ENCODE data around the gene AMMECR1L. TPM values are rescaled to one million over a fixed set of nuclear protein-coding genes. Genes with fewer than 3 reads are reported as not detected.

The AMMECR1L gene
- total and polyA plus RNA-seq, 2 of the 13 experiments (the other 11 are each of a cell fraction or from before 2014, with no cell fraction given) = 9.1 to 14.2 TPM

DNA sequence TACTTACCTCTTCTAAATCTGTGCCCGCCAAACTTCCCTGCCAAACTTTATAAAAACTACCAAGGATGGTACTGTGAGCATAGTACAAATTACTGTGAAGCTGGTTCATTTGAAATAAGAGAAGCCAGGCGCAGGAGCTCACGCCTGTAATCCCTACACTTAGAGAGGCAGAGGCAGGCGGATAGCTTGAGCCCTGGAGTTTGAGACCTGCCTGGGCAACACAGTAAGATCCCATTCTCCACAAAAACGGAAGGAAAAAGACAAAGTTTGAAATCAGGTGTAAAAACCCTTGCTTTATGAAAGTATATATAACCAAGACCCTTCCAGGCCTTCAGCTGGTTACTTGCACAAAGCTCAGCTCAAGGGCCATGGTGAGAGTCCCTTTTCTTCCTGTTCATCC is 5.9 kb downstream of the AMMECR1L start:
- peaks cover 4% of the 10 kb centered on the region; the same call in 1 of the 2 replicates for H4K20me1 ChIP-seq (ENCODE audit: insufficient read depth, low read length)
- CTCF ChIA-PET (ENCODE audit: low intra/inter-chr PET ratio, low total read pairs) = no interaction called here
- H3K9ac ChIP-seq (ENCODE audit: insufficient read depth, low read depth, low read length) = no peak overlapping the region
- ATAC-seq = no peak
- no peak overlapping the region for H2AFZ ChIP-seq (ENCODE audit: low read length)
- intact Hi-C loops (cut with micrococcal nuclease; ENCODE audit: unreplicated experiment) = loop anchor here (10.0 kb wide), 1 partner anchor 95 kb away; no protein-coding TSS in a partner anchor
- H3K27ac ChIP-seq (ENCODE audit: extremely low read length, insufficient read depth, low read length) = no peak overlapping the region
- no peak for DNase-seq (ENCODE audit: low spot score)
- peaks cover 35% of the 10 kb centered on the region for H3K4me1 ChIP-seq (ENCODE audit: insufficient read depth, low read length)
- H3K4me3 ChIP-seq (replicated peaks in 1 of 3; ENCODE audit: insufficient read depth in 1 of 3, low read depth in 2 of 3, low read length in 3 of 3) = no peak overlapping the region
- POLR2A ChIA-PET = no interaction called here
- no peak overlapping the region for H3K4me2 ChIP-seq (ENCODE audit: low read depth, low read length)
- no peak for FAIRE-seq
- no TSS peak for BruUV-seq (replicated peaks)
- 97% methylated on average over 5 of the region's 5 CpGs for WGBS (ENCODE audit: low lambda C conversion rate)
- H3K79me2 ChIP-seq (ENCODE audit: insufficient read depth, low read length) = peaks cover 88% of the 10 kb centered on the region
- H3K27me3 ChIP-seq (ENCODE audit: control insufficient read depth in 1 of 2, insufficient read depth in 2 of 2, low read length in 2 of 2) = no peaks in the 10 kb centered on the region; a peak in 1 of 5 replicates
- peaks cover 6 to 46% of the 10 kb centered on the region in 2 experiments for H3K36me3 ChIP-seq (replicated peaks in 1 of 2; ENCODE audit: control insufficient read depth in 1 of 2, insufficient read depth in 2 of 2, low read length in 2 of 2)
- H3K9me3 ChIP-seq (ENCODE audit: low read length) = no peaks in the 10 kb centered on the region
- TF ChIP-seq, protein P1, sequence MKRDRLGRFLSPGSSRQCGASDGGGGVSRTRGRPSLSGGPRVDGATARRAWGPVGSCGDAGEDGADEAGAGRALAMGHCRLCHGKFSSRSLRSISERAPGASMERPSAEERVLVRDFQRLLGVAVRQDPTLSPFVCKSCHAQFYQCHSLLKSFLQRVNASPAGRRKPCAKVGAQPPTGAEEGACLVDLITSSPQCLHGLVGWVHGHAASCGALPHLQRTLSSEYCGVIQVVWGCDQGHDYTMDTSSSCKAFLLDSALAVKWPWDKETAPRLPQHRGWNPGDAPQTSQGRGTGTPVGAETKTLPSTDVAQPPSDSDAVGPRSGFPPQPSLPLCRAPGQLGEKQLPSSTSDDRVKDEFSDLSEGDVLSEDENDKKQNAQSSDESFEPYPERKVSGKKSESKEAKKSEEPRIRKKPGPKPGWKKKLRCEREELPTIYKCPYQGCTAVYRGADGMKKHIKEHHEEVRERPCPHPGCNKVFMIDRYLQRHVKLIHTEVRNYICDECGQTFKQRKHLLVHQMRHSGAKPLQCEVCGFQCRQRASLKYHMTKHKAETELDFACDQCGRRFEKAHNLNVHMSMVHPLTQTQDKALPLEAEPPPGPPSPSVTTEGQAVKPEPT (CRISPR knock-in tag; IDR thresholded peaks at IDR 0.05; ENCODE audit: low read depth) = no peak
- no peak for TF ChIP-seq ZNF724P (CRISPR knock-in tag; IDR thresholded peaks at IDR 0.05; ENCODE audit: borderline replicate concordance)
- no peak for TF ChIP-seq SRSF4 (IDR thresholded peaks at IDR 0.05; ENCODE audit: low read depth, low read length, poor library complexity, severe bottlenecking)
- 0 out of 2 replicates have a peak, but pooled peaks have one; percentile 54 for TF ChIP-seq ZNF121 (CRISPR knock-in tag; IDR thresholded peaks at IDR 0.05)
- in situ Hi-C loops (cut with HindIII; ENCODE audit: extremely low pct_ligation_motif_present, low pct_unique_long_range_greater_than_20kb) = no loop called here

DNA sequence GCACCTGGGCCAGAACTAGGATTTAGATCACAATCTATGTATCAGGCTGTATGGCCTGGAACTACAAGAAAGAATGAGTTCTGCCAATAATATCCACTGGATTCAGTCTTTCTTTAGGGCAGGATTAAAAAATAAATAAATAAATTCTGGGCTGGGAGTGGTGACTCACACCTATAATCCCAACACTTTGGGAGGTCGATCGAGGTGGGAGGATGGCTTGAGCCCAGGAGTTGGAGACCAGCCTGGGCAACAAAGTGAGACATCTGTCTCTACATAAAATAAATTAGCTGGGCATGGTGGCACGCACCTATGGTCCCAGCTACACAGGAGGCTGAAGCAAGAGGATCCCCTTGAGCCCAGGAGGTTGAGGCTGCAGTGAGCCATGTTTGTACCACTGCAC is 8.1 kb downstream of the AMMECR1L start:
- POLR2A ChIA-PET = no interaction called here
- Histone ChIP-seq H3K27me3 (ENCODE audit: control insufficient read depth in 1 of 2, insufficient read depth in 2 of 2, low read length in 2 of 2) (no peaks in the 10 kb centered on the region), H3K4me3 (replicated peaks in 1 of 3; ENCODE audit: insufficient read depth in 1 of 3, low read depth in 2 of 3, low read length in 3 of 3) (no peak overlapping the region), H3K27ac (ENCODE audit: extremely low read length, insufficient read depth, low read length) (no peak overlapping the region), H2AFZ (ENCODE audit: low read length) (no peak overlapping the region), H3K9me3 (ENCODE audit: low read length) (no peaks in the 10 kb centered on the region), H4K20me1 (ENCODE audit: insufficient read depth, low read length) (peaks cover 9% of the 10 kb centered on the region; the same call in 1 of the 2 replicates), H3K4me2 (ENCODE audit: low read depth, low read length) (no peak overlapping the region), H3K9ac (ENCODE audit: insufficient read depth, low read depth, low read length) (no peak overlapping the region), H3K79me2 (ENCODE audit: insufficient read depth, low read length) (peaks cover 81% of the 10 kb centered on the region), H3K36me3 (replicated peaks in 1 of 2; ENCODE audit: control insufficient read depth in 1 of 2, insufficient read depth in 2 of 2, low read length in 2 of 2) (peaks cover 18 to 58% of the 10 kb centered on the region in 2 experiments), H3K4me1 (ENCODE audit: insufficient read depth, low read length) (peaks cover 27% of the 10 kb centered on the region)
- DNase-seq (ENCODE audit: low spot score) (no peak), ATAC-seq (no peak), FAIRE-seq (no peak)
- in situ Hi-C loops (cut with HindIII; ENCODE audit: extremely low pct_ligation_motif_present, low pct_unique_long_range_greater_than_20kb) (no loop called here), intact Hi-C loops (cut with micrococcal nuclease; ENCODE audit: unreplicated experiment) (no loop called here)
- BruUV-seq (replicated peaks) = no TSS peak
- 90% methylated on average over 3 of the region's 3 CpGs for WGBS (ENCODE audit: low lambda C conversion rate)
- CTCF ChIA-PET (ENCODE audit: low intra/inter-chr PET ratio, low total read pairs) = no interaction called here
- no peak for TF ChIP-seq ZNF563 (CRISPR knock-in tag; IDR thresholded peaks at IDR 0.05)
- no peak for TF ChIP-seq ELF1 (CRISPR knock-in tag; IDR thresholded peaks at IDR 0.05)
- no peak for TF ChIP-seq ZNF10 (CRISPR knock-in tag; IDR thresholded peaks at IDR 0.05; ENCODE audit: borderline replicate concordance, low read depth)
- TF ChIP-seq ZNF775 (CRISPR knock-in tag; IDR thresholded peaks at IDR 0.05; ENCODE audit: borderline replicate concordance) = no peak
- no peak for TF ChIP-seq ZFP1 (CRISPR knock-in tag; IDR thresholded peaks at IDR 0.05)
- no peak for TF ChIP-seq ZNF552 (CRISPR knock-in tag; IDR thresholded peaks at IDR 0.05; ENCODE audit: borderline replicate concordance)
- TF ChIP-seq, protein P2, sequence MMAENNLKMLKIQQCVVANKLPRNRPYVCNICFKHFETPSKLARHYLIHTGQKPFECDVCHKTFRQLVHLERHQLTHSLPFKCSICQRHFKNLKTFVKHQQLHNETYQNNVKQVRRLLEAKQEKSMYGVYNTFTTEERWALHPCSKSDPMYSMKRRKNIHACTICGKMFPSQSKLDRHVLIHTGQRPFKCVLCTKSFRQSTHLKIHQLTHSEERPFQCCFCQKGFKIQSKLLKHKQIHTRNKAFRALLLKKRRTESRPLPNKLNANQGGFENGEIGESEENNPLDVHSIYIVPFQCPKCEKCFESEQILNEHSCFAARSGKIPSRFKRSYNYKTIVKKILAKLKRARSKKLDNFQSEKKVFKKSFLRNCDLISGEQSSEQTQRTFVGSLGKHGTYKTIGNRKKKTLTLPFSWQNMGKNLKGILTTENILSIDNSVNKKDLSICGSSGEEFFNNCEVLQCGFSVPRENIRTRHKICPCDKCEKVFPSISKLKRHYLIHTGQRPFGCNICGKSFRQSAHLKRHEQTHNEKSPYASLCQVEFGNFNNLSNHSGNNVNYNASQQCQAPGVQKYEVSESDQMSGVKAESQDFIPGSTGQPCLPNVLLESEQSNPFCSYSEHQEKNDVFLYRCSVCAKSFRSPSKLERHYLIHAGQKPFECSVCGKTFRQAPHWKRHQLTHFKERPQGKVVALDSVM (CRISPR knock-in tag; IDR thresholded peaks at IDR 0.05) = no peak
- TF ChIP-seq ZSCAN9 (CRISPR knock-in tag; IDR thresholded peaks at IDR 0.05; ENCODE audit: borderline replicate concordance) = no peak

Measured in HepG2 (cell line).